Mesothelial cell of epicardium (in vitro differentiated cells): Measurements from ENCODE around the gene CYP2W1. TPM values are rescaled to one million over a fixed set of nuclear protein-coding genes. Genes with fewer than 3 reads are reported as not detected.
A peak's percentile ranks its signal among the peaks of the same experiment; 100 is the strongest.
"Not testable (repeated sequence)": the region's sequence is repeated elsewhere in the genome, so short reads cannot be mapped to it uniquely, and the experiment has no call there.

ENCODE experiments used
- DNase-seq, 2 experiments: peaks; one replicate each; pipeline ENCODE4 v3.0.0; 2021; ENCODE audit warnings: low spot score in 2 of 2; ENCODE audit not compliant: unreplicated experiment in 2 of 2
- H3K27ac Mint-ChIP-seq: 2 replicates; pipeline ENCODE4 v1.8.0; 2021; ENCODE audit warnings: mixed read lengths
- H3K27me3 Mint-ChIP-seq: 2 replicates; pipeline ENCODE4 v1.8.0; 2021; ENCODE audit warnings: low read depth, mixed read lengths
- H3K36me3 Mint-ChIP-seq: 2 replicates; pipeline ENCODE4 v1.8.0; 2021; ENCODE audit warnings: mixed read lengths
- H3K4me1 Mint-ChIP-seq: 2 replicates; pipeline ENCODE4 v1.8.0; 2021; ENCODE audit warnings: mixed read lengths
- H3K4me3 Mint-ChIP-seq: 2 replicates; pipeline ENCODE4 v1.8.0; 2021; ENCODE audit warnings: mild to moderate bottlenecking, moderate library complexity, mixed read lengths
- H3K9me3 Mint-ChIP-seq: 2 replicates; pipeline ENCODE4 v1.8.0; 2021; ENCODE audit warnings: mixed read lengths
- total RNA-seq: library from RNA; stranded (reverse); gene quantifications from 3 replicates; pipeline ENCODE4 v1.2.1, GENCODE V29; 2021
- TF ChIP-seq, protein P1 (sequence below): fragments of 200-600 bp; sonication (generic); IDR thresholded peaks from one replicate; pipeline ENCODE4 v1.5.0; 2021; ENCODE audit warnings: antibody characterized with exemption; ENCODE audit not compliant: unreplicated experiment

The CYP2W1 gene
- total RNA-seq, 1 donor from 2014 or later: 5.6 TPM

DNA sequence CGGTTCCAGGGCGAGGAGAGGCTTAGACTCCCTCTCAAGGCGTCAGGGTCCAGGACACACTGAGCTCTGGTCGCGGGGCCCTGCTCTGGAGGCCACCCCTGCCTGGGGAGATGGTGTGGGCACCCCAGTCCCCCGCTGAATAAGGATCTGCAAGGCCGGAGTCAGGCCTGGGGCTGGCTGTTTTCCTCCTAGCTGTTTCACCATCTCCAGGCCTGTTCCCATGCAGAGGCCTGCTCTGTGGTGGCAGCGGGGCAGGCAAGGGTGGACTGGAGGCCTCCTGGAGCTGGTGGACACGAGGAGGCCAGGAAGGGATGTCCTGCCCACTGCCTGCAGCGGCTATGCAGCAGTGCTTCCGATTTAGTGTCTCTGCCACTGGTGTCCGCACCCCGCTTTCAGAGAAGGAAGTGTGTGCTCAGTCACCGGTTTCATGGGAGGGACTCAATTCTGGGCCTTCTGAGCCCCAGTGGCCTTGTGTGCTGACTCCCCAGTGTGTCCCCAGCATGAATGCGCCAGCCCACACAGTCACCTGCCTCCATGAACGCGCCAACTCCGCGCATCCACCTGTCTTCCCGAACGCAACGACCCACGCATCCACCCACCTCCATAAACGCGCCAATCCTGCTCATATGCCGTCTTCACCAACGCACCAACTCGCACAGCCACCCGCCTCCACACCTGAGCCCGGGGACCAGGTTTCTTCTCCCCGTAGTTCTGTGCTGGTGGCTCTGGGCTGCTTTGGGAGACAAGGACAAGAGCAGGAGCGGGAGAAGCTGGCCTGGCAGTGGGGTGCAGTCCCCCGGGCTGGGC is 46.9 kb downstream of the CYP2W1 start:
- Mint-ChIP-seq H3K27ac (peak overlapping the region; percentile 86), H3K9me3 (peaks cover 2% of the 10 kb centered on the region), H3K4me1 (peaks cover 19% of the 10 kb centered on the region), H3K36me3 (peaks cover 5% of the 10 kb centered on the region), H3K4me3 (no peak overlapping the region), H3K27me3 (no peaks in the 10 kb centered on the region)
- no peak for DNase-seq
- TF ChIP-seq, protein P1, sequence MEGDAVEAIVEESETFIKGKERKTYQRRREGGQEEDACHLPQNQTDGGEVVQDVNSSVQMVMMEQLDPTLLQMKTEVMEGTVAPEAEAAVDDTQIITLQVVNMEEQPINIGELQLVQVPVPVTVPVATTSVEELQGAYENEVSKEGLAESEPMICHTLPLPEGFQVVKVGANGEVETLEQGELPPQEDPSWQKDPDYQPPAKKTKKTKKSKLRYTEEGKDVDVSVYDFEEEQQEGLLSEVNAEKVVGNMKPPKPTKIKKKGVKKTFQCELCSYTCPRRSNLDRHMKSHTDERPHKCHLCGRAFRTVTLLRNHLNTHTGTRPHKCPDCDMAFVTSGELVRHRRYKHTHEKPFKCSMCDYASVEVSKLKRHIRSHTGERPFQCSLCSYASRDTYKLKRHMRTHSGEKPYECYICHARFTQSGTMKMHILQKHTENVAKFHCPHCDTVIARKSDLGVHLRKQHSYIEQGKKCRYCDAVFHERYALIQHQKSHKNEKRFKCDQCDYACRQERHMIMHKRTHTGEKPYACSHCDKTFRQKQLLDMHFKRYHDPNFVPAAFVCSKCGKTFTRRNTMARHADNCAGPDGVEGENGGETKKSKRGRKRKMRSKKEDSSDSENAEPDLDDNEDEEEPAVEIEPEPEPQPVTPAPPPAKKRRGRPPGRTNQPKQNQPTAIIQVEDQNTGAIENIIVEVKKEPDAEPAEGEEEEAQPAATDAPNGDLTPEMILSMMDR: no peak

DNA sequence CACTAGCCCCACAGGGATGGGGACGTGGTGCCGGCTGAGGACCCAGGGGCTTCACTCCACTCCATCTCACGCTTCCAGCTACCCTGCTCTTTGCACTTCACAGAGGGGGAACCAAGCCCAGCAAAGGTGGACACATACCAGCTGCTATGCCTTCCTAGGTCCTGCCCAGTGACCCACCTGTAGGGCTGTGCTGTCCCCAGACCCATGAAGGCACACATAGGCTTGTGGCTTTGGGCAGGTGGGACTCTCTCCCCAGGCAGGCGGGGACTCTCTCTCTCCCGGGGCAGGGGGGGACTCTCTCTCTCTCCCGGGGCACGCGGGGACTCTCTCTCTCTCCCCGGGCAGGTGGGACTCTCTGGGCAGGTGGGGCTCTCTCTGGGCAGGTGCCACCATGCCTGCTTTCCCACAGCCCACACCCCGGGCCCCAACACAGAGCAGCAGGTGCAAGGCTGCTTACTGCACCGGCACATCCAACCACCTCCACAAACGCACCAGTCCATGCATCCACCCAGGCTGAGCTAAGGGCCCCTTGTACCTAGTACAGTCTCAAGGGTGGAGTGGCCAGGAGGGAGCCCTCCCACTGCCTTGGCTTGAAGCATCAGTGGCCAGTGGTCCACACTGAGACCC is 47.6 kb downstream of the CYP2W1 start:
- Mint-ChIP-seq H3K9me3 (peaks cover 9% of the 10 kb centered on the region), H3K27me3 (no peaks in the 10 kb centered on the region), H3K27ac (no peak overlapping the region), H3K4me1 (peaks cover 19% of the 10 kb centered on the region), H3K36me3 (peaks cover 12% of the 10 kb centered on the region), H3K4me3 (no peak overlapping the region)
- DNase-seq: no peak
- TF ChIP-seq, protein P1: no peak

DNA sequence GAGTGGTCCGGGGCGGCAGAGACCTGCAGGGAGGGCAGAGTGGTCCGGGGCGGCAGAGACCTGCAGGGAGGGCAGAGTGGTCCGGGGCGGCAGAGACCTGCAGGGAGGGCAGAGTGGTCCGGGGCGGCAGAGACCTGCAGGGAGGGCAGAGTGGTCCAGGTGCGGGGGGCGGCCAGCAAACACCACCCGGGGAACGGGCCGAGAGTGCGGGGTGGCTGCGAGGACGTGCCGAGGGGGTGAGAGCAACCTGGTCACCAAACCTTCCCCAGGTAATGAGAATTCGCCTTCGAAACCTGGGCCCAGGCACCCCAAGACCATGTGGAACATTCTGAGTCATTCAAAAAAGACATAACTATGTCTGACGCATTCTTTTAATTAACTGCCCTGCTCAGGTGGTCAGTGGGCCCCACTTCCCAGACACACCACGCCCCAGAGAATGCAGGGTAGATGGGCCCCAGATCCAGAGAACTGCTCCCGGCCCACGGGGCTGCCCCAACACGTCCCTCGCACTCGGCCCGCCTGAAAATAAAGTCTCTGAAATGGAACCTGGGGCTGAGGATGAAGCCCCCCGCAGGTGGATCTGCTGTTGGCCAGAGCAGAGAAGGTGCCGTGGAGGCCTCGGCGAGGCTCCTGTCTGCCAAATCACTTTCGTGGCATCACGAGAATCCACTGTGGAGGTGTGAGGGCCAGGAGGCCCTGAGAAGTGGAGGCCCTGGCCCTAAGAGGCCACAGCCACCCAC is 48.9 kb downstream of the CYP2W1 start:
- peaks cover 10% of the 10 kb centered on the region for H3K4me1 Mint-ChIP-seq
- H3K4me3 Mint-ChIP-seq: no peak overlapping the region
- TF ChIP-seq, protein P1: no peak
- H3K9me3 Mint-ChIP-seq: peaks cover 11% of the 10 kb centered on the region
- DNase-seq: no peak
- H3K27ac Mint-ChIP-seq: no peak overlapping the region
- H3K36me3 Mint-ChIP-seq: peaks cover 8% of the 10 kb centered on the region
- no peaks in the 10 kb centered on the region for H3K27me3 Mint-ChIP-seq

DNA sequence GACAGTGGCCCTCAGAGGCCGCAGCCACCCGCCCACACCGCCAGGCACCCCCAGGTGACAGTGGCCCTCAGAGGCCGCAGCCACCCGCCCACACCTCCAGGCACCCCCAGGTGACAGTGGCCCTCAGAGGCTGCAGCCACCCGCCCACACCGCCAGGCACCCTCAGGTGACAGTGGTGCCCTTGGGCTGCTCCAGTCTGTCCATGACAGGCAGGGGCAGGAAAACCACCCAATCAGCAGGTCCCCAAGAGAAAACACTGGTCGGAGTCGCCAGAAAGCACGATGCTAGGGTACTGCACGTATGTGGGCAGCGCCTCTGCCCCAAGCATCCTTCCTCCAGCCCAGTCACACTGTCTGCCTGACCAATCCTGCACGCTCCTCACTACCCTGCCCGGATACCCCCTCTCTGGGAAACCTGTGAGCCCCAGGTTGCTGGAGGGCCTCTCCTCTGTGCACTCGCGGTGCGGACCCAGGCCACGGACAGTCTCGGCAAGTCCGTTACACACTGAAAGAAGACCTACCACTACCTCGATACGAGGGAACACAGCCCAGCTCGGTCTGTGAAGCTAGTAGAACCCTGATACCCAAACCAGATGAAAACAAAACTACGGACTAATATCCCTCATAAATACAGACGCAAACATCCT is 49.7 kb downstream of the CYP2W1 start:
- Mint-ChIP-seq H3K27me3 (no peaks in the 10 kb centered on the region), H3K36me3 (peaks cover 8% of the 10 kb centered on the region), H3K4me1 (peaks cover 5% of the 10 kb centered on the region), H3K27ac (no peak overlapping the region), H3K4me3 (no peak overlapping the region), H3K9me3 (peaks cover 11% of the 10 kb centered on the region)
- TF ChIP-seq, protein P1: no peak
- DNase-seq: no peak

DNA sequence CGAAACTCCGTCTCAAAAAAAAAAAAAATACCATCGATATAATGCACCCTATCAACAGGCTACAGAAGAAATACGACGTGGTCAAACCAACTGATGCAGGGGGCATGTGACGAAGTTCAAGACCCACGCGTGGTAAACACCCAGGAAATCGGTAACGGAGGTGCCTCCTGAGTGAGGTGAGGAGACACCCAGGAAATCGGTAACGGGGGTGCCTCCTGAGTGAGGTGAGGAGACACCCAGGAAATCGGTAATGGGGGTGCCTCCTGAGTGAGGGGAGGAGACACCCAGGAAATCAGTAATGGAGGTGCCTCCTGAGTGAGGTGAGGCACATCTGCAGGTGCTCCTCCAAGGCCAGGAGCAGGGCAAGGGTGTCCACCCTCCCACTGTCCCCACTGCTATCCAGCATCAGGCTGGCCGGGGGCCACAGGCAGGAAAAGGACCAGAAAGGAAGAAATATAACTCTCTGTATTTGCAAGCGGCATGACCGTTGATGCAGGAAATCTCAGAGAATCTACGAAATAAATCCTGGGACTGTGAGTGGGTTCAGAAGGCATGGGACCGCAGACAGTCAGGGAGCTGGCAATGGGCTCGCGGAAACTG is 50.7 kb downstream of the CYP2W1 start:
- Mint-ChIP-seq H3K27ac (no peak overlapping the region), H3K4me3 (no peak overlapping the region), H3K9me3 (peaks cover 11% of the 10 kb centered on the region), H3K4me1 (peaks cover 5% of the 10 kb centered on the region), H3K36me3 (peaks cover 8% of the 10 kb centered on the region), H3K27me3 (no peaks in the 10 kb centered on the region)
- TF ChIP-seq, protein P1: no peak
- DNase-seq: no peak

DNA sequence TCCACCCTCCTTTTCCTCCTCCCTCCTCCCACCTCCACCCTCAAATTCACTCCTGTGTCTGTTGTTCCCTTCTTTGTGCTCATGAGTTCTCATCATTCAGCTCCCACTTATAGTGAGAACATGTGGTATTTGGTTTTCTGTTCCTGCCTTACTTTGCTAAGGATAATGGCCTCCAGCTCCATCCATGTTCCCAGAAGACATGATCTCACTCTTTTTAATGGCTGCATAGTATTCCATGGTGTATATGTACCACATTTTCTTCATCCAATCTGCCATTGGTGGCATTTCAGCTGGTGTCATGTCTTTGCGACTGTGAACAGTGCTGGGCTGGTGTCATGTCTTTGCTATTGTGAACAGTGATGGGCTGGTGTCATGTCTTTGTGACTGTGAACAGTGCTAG is 51.8 kb downstream of the CYP2W1 start:
- not testable (repeated sequence) for H3K4me1 Mint-ChIP-seq, H3K27me3 Mint-ChIP-seq, H3K4me3 Mint-ChIP-seq, DNase-seq, H3K36me3 Mint-ChIP-seq, H3K27ac Mint-ChIP-seq
- peaks cover 11% of the 10 kb centered on the region for H3K9me3 Mint-ChIP-seq

DNA sequence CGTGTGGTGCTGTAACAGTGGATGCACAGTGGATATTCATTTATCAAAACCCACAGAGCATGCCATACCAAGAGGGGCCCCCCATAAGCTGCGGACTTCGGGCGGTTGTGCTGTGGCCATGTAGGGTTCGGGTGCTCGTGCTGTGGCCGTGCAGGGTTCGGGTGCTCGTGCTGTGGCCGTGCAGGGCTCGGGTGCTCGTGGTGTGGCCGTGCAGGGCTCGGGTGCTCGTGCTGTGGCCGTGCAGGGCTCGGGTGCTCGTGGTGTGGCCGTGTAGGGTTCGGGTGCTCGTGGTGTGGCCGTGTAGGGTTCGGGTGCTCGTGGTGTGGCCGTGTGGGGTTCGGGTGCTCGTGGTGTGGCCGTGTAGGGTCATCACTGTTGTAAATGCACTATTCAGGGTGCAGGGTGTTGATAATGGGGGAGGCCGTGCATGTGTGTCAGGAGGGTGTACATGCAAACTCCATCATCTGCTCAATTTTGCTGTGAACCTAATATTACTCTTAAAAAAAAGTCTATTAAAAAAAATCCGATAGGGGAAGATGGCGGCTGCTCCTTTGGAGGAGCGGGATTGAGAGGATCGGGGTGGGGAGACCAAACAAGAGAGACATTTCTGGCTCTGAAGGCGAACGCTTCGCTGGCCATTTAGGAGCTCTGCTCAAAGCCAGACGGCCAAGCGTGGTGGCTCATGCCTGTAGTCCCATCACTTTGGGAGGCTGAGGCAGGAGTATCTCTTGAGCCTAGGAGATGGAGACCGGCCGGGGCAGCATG is 53.4 kb downstream of the CYP2W1 start:
- not testable (repeated sequence) for H3K4me1 Mint-ChIP-seq, H3K27ac Mint-ChIP-seq, H3K36me3 Mint-ChIP-seq, DNase-seq, H3K4me3 Mint-ChIP-seq, H3K27me3 Mint-ChIP-seq
- H3K9me3 Mint-ChIP-seq: peaks cover 11% of the 10 kb centered on the region
